Neural cell (in vitro differentiated cells): Measurements from ENCODE around the gene SNX22. TPM values are rescaled to one million over a fixed set of nuclear protein-coding genes. Genes with fewer than 3 reads are reported as not detected.

Source experiments
- H2AFZ ChIP-seq: fragments of 200-600, 300-800 bp; sonication (generic), shearing (Covaris generic); 2 replicates; pipeline ENCODE4 v1.6.0; 2014; ENCODE audit warnings: low read depth, mild to moderate bottlenecking, antibody characterized with exemption, low read length, moderate library complexity
- H3F3A ChIP-seq: fragments of 200-600 bp; shearing (Covaris generic); 2 replicates; pipeline ENCODE4 v1.6.1; 2016; ENCODE audit warnings: mild to moderate bottlenecking, moderate library complexity, mixed read lengths, antibody characterized with exemption, low read length; ENCODE audit not compliant: insufficient read depth, poor library complexity, severe bottlenecking
- H3K27ac ChIP-seq: fragments of 200-600, 300-800 bp; sonication (generic), shearing (Covaris generic); 2 replicates; pipeline ENCODE4 v1.5.1; 2014; ENCODE audit warnings: mild to moderate bottlenecking, low read length, moderate library complexity
- H3K27me3 ChIP-seq: fragments of 300-800, 200-600 bp; sonication (generic), shearing (Covaris generic); 2 replicates; pipeline ENCODE4 v1.6.0; 2014; ENCODE audit warnings: mild to moderate bottlenecking, low read depth, low read length, moderate library complexity; ENCODE audit not compliant: insufficient read depth
- H3K36me3 ChIP-seq: fragments of 300-800, 200-600 bp; sonication (generic), shearing (Covaris generic); 2 replicates; pipeline ENCODE4 v1.5.1; 2014; ENCODE audit warnings: mild to moderate bottlenecking, antibody characterized with exemption, low read length, moderate library complexity; ENCODE audit not compliant: insufficient read depth
- H3K4me2 ChIP-seq: fragments of 300-800, 200-600 bp; sonication (generic), shearing (Covaris generic); 2 replicates; pipeline ENCODE4 v1.6.0; 2014; ENCODE audit warnings: mild to moderate bottlenecking, low read length
- H3K4me3 ChIP-seq: fragments of 300-800, 200-600 bp; sonication (generic), shearing (Covaris generic); 2 replicates; pipeline ENCODE4 v1.5.1; 2014; ENCODE audit warnings: mild to moderate bottlenecking, low read length, moderate library complexity
- H3K79me2 ChIP-seq: fragments of 200-600 bp; shearing (Covaris generic); replicated peaks from 2 replicates; pipeline ENCODE4 v1.6.0; 2014; ENCODE audit warnings: mild to moderate bottlenecking, low read length, moderate library complexity; ENCODE audit not compliant: insufficient read depth
- H3K9ac ChIP-seq: fragments of 300-800, 200-600 bp; sonication (generic), shearing (Covaris generic); 2 replicates; pipeline ENCODE4 v1.6.1; 2016; ENCODE audit warnings: mild to moderate bottlenecking, low read length, mixed read lengths
- H3K9me2 ChIP-seq: fragments of 200-600 bp; shearing (Covaris generic); 2 replicates; pipeline ENCODE4 v1.6.1; 2016; ENCODE audit warnings: mild to moderate bottlenecking, low read length, mixed read lengths; ENCODE audit not compliant: insufficient read depth
- H3K9me3 ChIP-seq: fragments of 200-600, 300-800 bp; sonication (generic), shearing (Covaris generic); 2 replicates; pipeline ENCODE4 v1.6.1; 2016; ENCODE audit warnings: mild to moderate bottlenecking, mixed run types, low read length, moderate library complexity, mixed read lengths
- H4K20me1 ChIP-seq: fragments of 200-600 bp; shearing (Covaris generic); 2 replicates; pipeline ENCODE4 v1.6.1; 2016; ENCODE audit warnings: mild to moderate bottlenecking, mixed run types; ENCODE audit not compliant: insufficient read depth
- EP300 ChIP-seq: fragments of 450-650 bp; conservative IDR thresholded peaks from 2 replicates; pipeline ENCODE4 v1.6.1; 2014; ENCODE audit warnings: antibody characterized with exemption, mild to moderate bottlenecking, moderate library complexity; ENCODE audit not compliant: poor library complexity, severe bottlenecking
- EZH2 ChIP-seq: fragments of 200-600, 300-800 bp; shearing (Covaris generic), sonication (generic); IDR thresholded peaks from 2 replicates; pipeline ENCODE4 v1.6.1; 2014; ENCODE audit warnings: antibody characterized with exemption, low read length, borderline replicate concordance, mild to moderate bottlenecking; ENCODE audit not compliant: insufficient read depth, poor library complexity, severe bottlenecking
- MXI1 ChIP-seq: fragments of 450-650 bp; conservative IDR thresholded peaks from 2 replicates; pipeline ENCODE4 v1.6.1; 2014; ENCODE audit warnings: antibody characterized with exemption, mild to moderate bottlenecking; ENCODE audit not compliant: poor library complexity, severe bottlenecking
- POLR2AphosphoS5 ChIP-seq: IDR thresholded peaks from 2 replicates; pipeline ENCODE4 v1.6.1; 2012
- RAD21 ChIP-seq: fragments of 450-650 bp; conservative IDR thresholded peaks from 2 replicates; pipeline ENCODE4 v1.6.1; 2014; ENCODE audit warnings: antibody characterized with exemption, mild to moderate bottlenecking, moderate library complexity
- REST ChIP-seq: IDR thresholded peaks from 2 replicates; pipeline ENCODE4 v1.6.1; 2012; ENCODE audit warnings: borderline replicate concordance
- SMC3 ChIP-seq: fragments of 450-650 bp; conservative IDR thresholded peaks from 2 replicates; pipeline ENCODE4 v1.6.1; 2014; ENCODE audit warnings: antibody characterized with exemption, mild to moderate bottlenecking, moderate library complexity; ENCODE audit not compliant: poor library complexity
- TAF1 ChIP-seq: IDR thresholded peaks from 2 replicates; pipeline ENCODE4 v1.6.1; 2012; ENCODE audit warnings: low read depth
- polyA plus RNA-seq: library from polyadenylated mRNA; depleted of rRNA; stranded (reverse); fragments of >200 nt; gene quantifications from 2 replicates; pipeline ENCODE4 v1.2.3, GENCODE V29; 2014
- TF ChIP-seq, protein P1 (sequence below): fragments of 450-650 bp; IDR thresholded peaks from 2 replicates; pipeline ENCODE4 v1.5.1; 2014; ENCODE audit warnings: antibody characterized with exemption, mild to moderate bottlenecking, moderate library complexity; ENCODE audit not compliant: poor library complexity, severe bottlenecking

SNX22 gene
- polyA plus RNA-seq, 1 donor from 2014 or later, result 0.73 TPM

DNA sequence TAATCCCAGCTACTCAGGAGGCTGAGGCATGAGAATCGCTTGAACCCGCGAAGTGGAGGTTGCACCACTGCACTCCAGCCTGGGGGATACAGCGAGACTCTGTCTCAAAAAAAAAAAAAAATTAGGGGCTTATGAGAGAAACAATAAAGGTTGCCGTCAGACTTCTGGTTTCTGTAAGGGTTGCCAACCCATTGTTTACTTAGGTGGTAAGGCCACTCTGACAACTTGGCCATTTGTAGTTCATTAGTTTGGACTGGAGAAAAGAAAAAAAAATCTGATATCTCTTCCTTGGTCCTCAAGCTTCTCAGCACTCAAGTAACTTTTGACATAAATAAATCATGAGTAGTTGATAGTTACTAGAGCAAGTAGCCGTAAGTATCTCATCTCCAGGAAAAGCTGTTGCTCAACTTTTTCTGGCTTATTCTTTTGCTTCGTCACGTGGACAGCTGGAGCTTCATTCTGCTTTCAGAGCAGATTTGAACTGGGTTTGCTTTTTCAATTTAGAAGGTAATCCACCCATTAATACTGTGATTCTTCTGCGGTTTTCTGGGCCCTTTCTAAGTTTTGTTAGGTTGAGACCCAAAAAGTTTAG, 46.3 kb upstream of the SNX22 start:
- no peaks in the 10 kb centered on the region for H3K9me3 ChIP-seq
- H3K9me2 ChIP-seq, result no peaks in the 10 kb centered on the region
- H3K27ac ChIP-seq, result no peak overlapping the region

GRCh38 chr15:64107337-64107736, 44.2 kb upstream of the SNX22 start:
- Histone ChIP-seq H3K27me3 (no peaks in the 10 kb centered on the region), H3K9me3 (no peaks in the 10 kb centered on the region), H4K20me1 (no peaks in the 10 kb centered on the region), H3K27ac (no peak overlapping the region), H3K4me3 (no peak overlapping the region), H3F3A (no peaks in the 10 kb centered on the region), H3K36me3 (no peaks in the 10 kb centered on the region), H3K9ac (no peak overlapping the region), H2AFZ (no peak overlapping the region), H3K4me2 (no peak overlapping the region), H3K9me2 (no peaks in the 10 kb centered on the region), H3K79me2 (peaks cover 61% of the 10 kb centered on the region)
- no peak for TF ChIP-seq SMC3
- TF ChIP-seq EZH2, result no peak
- TF ChIP-seq EP300, result no peak
- no peak for TF ChIP-seq POLR2AphosphoS5
- TF ChIP-seq, protein P1, sequence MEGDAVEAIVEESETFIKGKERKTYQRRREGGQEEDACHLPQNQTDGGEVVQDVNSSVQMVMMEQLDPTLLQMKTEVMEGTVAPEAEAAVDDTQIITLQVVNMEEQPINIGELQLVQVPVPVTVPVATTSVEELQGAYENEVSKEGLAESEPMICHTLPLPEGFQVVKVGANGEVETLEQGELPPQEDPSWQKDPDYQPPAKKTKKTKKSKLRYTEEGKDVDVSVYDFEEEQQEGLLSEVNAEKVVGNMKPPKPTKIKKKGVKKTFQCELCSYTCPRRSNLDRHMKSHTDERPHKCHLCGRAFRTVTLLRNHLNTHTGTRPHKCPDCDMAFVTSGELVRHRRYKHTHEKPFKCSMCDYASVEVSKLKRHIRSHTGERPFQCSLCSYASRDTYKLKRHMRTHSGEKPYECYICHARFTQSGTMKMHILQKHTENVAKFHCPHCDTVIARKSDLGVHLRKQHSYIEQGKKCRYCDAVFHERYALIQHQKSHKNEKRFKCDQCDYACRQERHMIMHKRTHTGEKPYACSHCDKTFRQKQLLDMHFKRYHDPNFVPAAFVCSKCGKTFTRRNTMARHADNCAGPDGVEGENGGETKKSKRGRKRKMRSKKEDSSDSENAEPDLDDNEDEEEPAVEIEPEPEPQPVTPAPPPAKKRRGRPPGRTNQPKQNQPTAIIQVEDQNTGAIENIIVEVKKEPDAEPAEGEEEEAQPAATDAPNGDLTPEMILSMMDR, result no peak
- no peak for TF ChIP-seq RAD21
- no peak for TF ChIP-seq TAF1
- no peak for TF ChIP-seq MXI1

More for the DNA sequence above, 46.3 kb upstream of the SNX22 start:
- Histone ChIP-seq H3K4me2 (no peak overlapping the region), H3K4me3 (no peak overlapping the region), H3K9ac (no peak overlapping the region), H2AFZ (no peak overlapping the region), H3K79me2 (peaks cover 77% of the 10 kb centered on the region), H3F3A (no peaks in the 10 kb centered on the region), H4K20me1 (no peaks in the 10 kb centered on the region), H3K36me3 (no peaks in the 10 kb centered on the region), H3K27me3 (no peaks in the 10 kb centered on the region)
- TF ChIP-seq RAD21 (no peak), EZH2 (no peak), EP300 (no peak), TAF1 (no peak), POLR2AphosphoS5 (no peak), MXI1 (no peak), SMC3 (no peak), REST (no peak)
- TF ChIP-seq, protein P1, result no peak
